CD4-positive, alpha-beta T cell (primary cell): ENCODE data around the gene MEG3. TPM values are rescaled to one million over a fixed set of nuclear protein-coding genes. Genes with fewer than 3 reads are reported as not detected.

Experiments
- ATAC-seq: fragments of 200-7000 bp; cut with Tn5 transposase; one replicate; pipeline ENCODE4 v1.10.0; 2022; ENCODE audit warnings: mild to moderate bottlenecking; ENCODE audit not compliant: poor library complexity
- CTCF ChIA-PET: fragments of 350-600 bp; sonication (Branson Sonifier 250); formaldehyde crosslinking; loops from one replicate; lab custom pipeline; 2021; ENCODE audit warnings: antibody characterized with exemption, inconsistent platforms; lab: Charles Lee
- POLR2A ChIA-PET: fragments of 350-600 bp; sonication (Branson Sonifier 250); formaldehyde crosslinking; loops from one replicate; lab custom pipeline; 2021; ENCODE audit warnings: antibody characterized with exemption, inconsistent platforms; lab: Charles Lee
- DNase-seq, 14 experiments: peaks; one replicate each; pipeline ENCODE4 v3.0.0-alpha.2; 2013 to 2020; ENCODE audit warnings: mixed read lengths in 2 of 14
- H3K27ac ChIP-seq, 2 donors: one replicate each; pipeline versions ENCODE4 v1.5.1 to v1.7.0; 2013; ENCODE audit warnings: low read length in 2 of 2, low read depth in 1 of 2, mild to moderate bottlenecking in 1 of 2
- H3K27me3 ChIP-seq, 2 experiments: 1 replicate in 1 of 2; 2 replicates in 1 of 2; pipeline versions ENCODE4 v1.6.1 to v1.7.0; 2013; ENCODE audit warnings: low read length in 2 of 2, control low read depth in 1 of 2, mild to moderate bottlenecking in 1 of 2, moderate library complexity in 1 of 2; ENCODE audit not compliant: insufficient read depth in 2 of 2, control insufficient read depth in 1 of 2
- H3K36me3 ChIP-seq: one replicate; pipeline ENCODE4 v1.6.1; 2013; ENCODE audit warnings: low read length, control low read depth; ENCODE audit not compliant: insufficient read depth
- H3K4me1 ChIP-seq: one replicate; pipeline ENCODE4 v1.6.1; 2013; ENCODE audit warnings: low read length, control low read depth; ENCODE audit not compliant: insufficient read depth
- H3K4me3 ChIP-seq: one replicate; pipeline ENCODE4 v1.5.1; 2013; ENCODE audit warnings: mild to moderate bottlenecking, low read length, moderate library complexity
- H3K9me3 ChIP-seq, 2 experiments: 1 replicate in 1 of 2; 2 replicates in 1 of 2; pipeline versions ENCODE4 v1.6.1 to v1.7.0; 2013; ENCODE audit warnings: low read length in 2 of 2, mild to moderate bottlenecking in 2 of 2, control low read depth in 1 of 2, moderate library complexity in 1 of 2; ENCODE audit not compliant: control insufficient read depth in 1 of 2, insufficient read depth in 1 of 2
- H3K27ac Mint-ChIP-seq: one replicate; pipeline ENCODE4 v1.8.0; 2020; ENCODE audit warnings: mixed read lengths
- H3K27me3 Mint-ChIP-seq: one replicate; pipeline ENCODE4 v1.8.0; 2021; ENCODE audit warnings: mixed read lengths
- H3K36me3 Mint-ChIP-seq: one replicate; pipeline ENCODE4 v1.8.0; 2021; ENCODE audit warnings: low read depth, mixed read lengths
- H3K4me1 Mint-ChIP-seq: one replicate; pipeline ENCODE4 v1.8.0; 2021; ENCODE audit warnings: low read depth, mixed read lengths
- H3K4me3 Mint-ChIP-seq: one replicate; pipeline ENCODE4 v1.8.0; 2020; ENCODE audit warnings: mild to moderate bottlenecking, mixed read lengths
- H3K9me3 Mint-ChIP-seq: one replicate; pipeline ENCODE4 v1.8.0; 2020; ENCODE audit warnings: mixed read lengths
- CTCF ChIP-seq: fragments of 200-600 bp; IDR thresholded peaks from one replicate; pipeline ENCODE4 v1.8.0; 2022; ENCODE audit warnings: antibody characterized with exemption, mild to moderate bottlenecking
- intact Hi-C, 2 experiments: fragments of 100-400 bp; cut with DNase I in 1 of 2; cut with micrococcal nuclease in 1 of 2; formaldehyde crosslinking; loops; one replicate each; pipeline versions ENCODE4 v1.15.1 to v1.9.0; 2023 to 2025; cut with DNase I, micrococcal nuclease
- total RNA-seq, 174 experiments: library from RNA in 2 of 174; stranded (reverse) in 2 of 174; gene quantifications; one replicate each; pipeline ENCODE4 v1.2.3 and lab custom pipeline; 2021 to 2026

MEG3 gene
- total RNA-seq, 2 experiments from 2014 or later, result not detected

- H3K27me3 Mint-ChIP-seq, result peaks cover 60% of the 10 kb centered on the region
- intact Hi-C loops, result no loop called here
- Histone ChIP-seq H3K4me1 (no peaks in the 10 kb centered on the region), H3K27me3 (peaks cover 14 to 38% of the 10 kb centered on the region in 2 experiments), H3K36me3 (no peaks in the 10 kb centered on the region), H3K27ac (no peak overlapping the region), H3K4me3 (no peak overlapping the region), H3K9me3 (peaks cover 0 to 51% of the 10 kb centered on the region in 2 experiments)
- no peak overlapping the region for H3K27ac Mint-ChIP-seq
- no peaks in the 10 kb centered on the region for H3K9me3 Mint-ChIP-seq
- ATAC-seq (no peak), DNase-seq (no peak)
- no peak for TF ChIP-seq CTCF
- no peak overlapping the region for H3K4me3 Mint-ChIP-seq
- ChIA-PET POLR2A (no interaction called here), CTCF (no interaction called here)
- H3K4me1 Mint-ChIP-seq, result no peaks in the 10 kb centered on the region
- no peaks in the 10 kb centered on the region for H3K36me3 Mint-ChIP-seq
These were observed 1.8 kb upstream of the MEG3 start for GRCh38 chr14:100824091-100824551.

GRCh38 chr14:100824901-100825712 is 811 bp upstream of the MEG3 start:
- POLR2A ChIA-PET, result no interaction called here
- CTCF ChIA-PET, result no interaction called here
- Mint-ChIP-seq H3K4me1 (no peaks in the 10 kb centered on the region), H3K27ac (no peak overlapping the region), H3K4me3 (no peak overlapping the region), H3K27me3 (peaks cover 70% of the 10 kb centered on the region), H3K36me3 (no peaks in the 10 kb centered on the region), H3K9me3 (no peaks in the 10 kb centered on the region)
- DNase-seq, result no peak
- TF ChIP-seq CTCF, result no peak
- intact Hi-C loops, result no loop called here
- ATAC-seq, result no peak
- Histone ChIP-seq H3K36me3 (no peaks in the 10 kb centered on the region), H3K4me3 (no peak overlapping the region), H3K27ac (no peak overlapping the region), H3K9me3 (peaks cover 0 to 45% of the 10 kb centered on the region in 2 experiments), H3K27me3 (peaks cover 15 to 38% of the 10 kb centered on the region in 2 experiments), H3K4me1 (no peaks in the 10 kb centered on the region)

- H3K27ac ChIP-seq, result no peak overlapping the region
- H3K4me1 ChIP-seq, result no peaks in the 10 kb centered on the region
- H3K27ac Mint-ChIP-seq, result no peak overlapping the region
- H3K36me3 Mint-ChIP-seq, result no peaks in the 10 kb centered on the region
- no peak for TF ChIP-seq CTCF
- H3K4me3 Mint-ChIP-seq, result no peak overlapping the region
- ChIA-PET CTCF (no interaction called here), POLR2A (no interaction called here)
- H3K9me3 Mint-ChIP-seq, result no peaks in the 10 kb centered on the region
- no peaks in the 10 kb centered on the region for H3K4me1 Mint-ChIP-seq
- intact Hi-C loops, result no loop called here
- ATAC-seq (no peak), DNase-seq (no peak)
- peaks cover 15 to 38% of the 10 kb centered on the region in 2 experiments for H3K27me3 ChIP-seq
- H3K27me3 Mint-ChIP-seq, result peaks cover 67% of the 10 kb centered on the region
- peaks cover 0 to 40% of the 10 kb centered on the region in 2 experiments for H3K9me3 ChIP-seq
- no peaks in the 10 kb centered on the region for H3K36me3 ChIP-seq
- no peak overlapping the region for H3K4me3 ChIP-seq
These were observed 628 bp downstream of the MEG3 start for GRCh38 chr14:100826391-100827100.
